K562 (cell line): Measurements from ENCODE around the gene COX20. TPM values are rescaled to one million over a fixed set of nuclear protein-coding genes. Genes with fewer than 3 reads are reported as not detected.

Experiments
- CEBPB ChIP-seq: fragments of 450-650 bp; IDR thresholded peaks from 2 replicates; pipeline ENCODE4 v1.6.1; 2016; ENCODE audit warnings: missing genetic modification characterization, missing compliant biosample characterization
- LCOR ChIP-seq: sonication (generic); formaldehyde crosslinking; IDR thresholded peaks from 2 replicates; pipeline ENCODE4 v1.8.0; 2022; ENCODE audit warnings: mild to moderate bottlenecking, missing genetic modification reagents
- MBD1 ChIP-seq: fragments of 250-450 bp; sonication (Bioruptor Pico); IDR thresholded peaks from 2 replicates; pipeline ENCODE4 v1.8.0; 2022; ENCODE audit warnings: inconsistent platforms
- PHB2 ChIP-seq: fragments of 450-650 bp; IDR thresholded peaks from 2 replicates; pipeline ENCODE4 v1.6.1; 2017; ENCODE audit warnings: low read depth
- TEAD2 ChIP-seq: fragments of 450-650 bp; IDR thresholded peaks from 2 replicates; pipeline ENCODE4 v1.6.1; 2016; ENCODE audit warnings: missing genetic modification characterization, control low read depth, missing compliant biosample characterization
- ZNF318 ChIP-seq, 2 experiments: fragments of 450-650 bp; IDR thresholded peaks; 2 replicates each; pipeline ENCODE4 v1.6.1; 2016; ENCODE audit warnings: mild to moderate bottlenecking in 2 of 2, borderline replicate concordance in 1 of 2, low read depth in 1 of 2, moderate library complexity in 1 of 2
- ZNF740 ChIP-seq, 3 experiments: fragments of 200-800 bp in 1 of 3; sonication (Bioruptor generic) in 1 of 3; sonication (generic) in 1 of 3; formaldehyde crosslinking in 1 of 3; IDR thresholded peaks; 2 replicates each; pipeline versions ENCODE4 v1.6.1 to v1.8.0; 2016 to 2022; ENCODE audit warnings: mild to moderate bottlenecking in 2 of 3, missing compliant biosample characterization in 2 of 3, missing genetic modification characterization in 2 of 3, missing genetic modification reagents in 1 of 3
- polyA plus RNA-seq, 8 experiments: library from polyadenylated mRNA; depleted of rRNA in 4 of 8; stranded (reverse) in 5 of 8; unstranded in 3 of 8; fragments of >200 nt; fragmentation: Nextera tagmentation in 2 of 8; fragmentation: Illumina TruSeq in 1 of 8; extraction: Ambion mirVana in 2 of 8; extraction: Trizol in 1 of 8; gene quantifications; 2 replicates each; pipeline versions ENCODE4 v1.2.1 to v1.2.3, GENCODE V29; 2011 to 2014; ENCODE audit warnings: inconsistent platforms in 1 of 8, missing spikeins in 1 of 8
- total RNA-seq, 7 experiments: library from RNA; depleted of rRNA in 6 of 7; stranded (reverse); fragments of >200 nt in 6 of 7; fragmentation: Illumina TruSeq in 2 of 7; extraction: Trizol in 2 of 7; gene quantifications; 2 replicates each; pipeline versions ENCODE4 v1.2.1 to v1.2.3, GENCODE V29; 2011 to 2021; ENCODE audit warnings: low replicate concordance in 1 of 7
- TF ChIP-seq, protein P1 (sequence below): fragments of 250-450 bp; sonication (Bioruptor Pico); IDR thresholded peaks from 2 replicates; pipeline ENCODE4 v1.4.0; 2020; ENCODE audit warnings: mild to moderate bottlenecking

COX20 gene
- total and polyA plus RNA-seq, 9 of the 15 experiments (the other 6 are each of a cell fraction or from before 2014, with no cell fraction given): 41.5 to 192 (median 84.3) TPM

- peak; percentile 96 for TF ChIP-seq CEBPB (tag)
- TF ChIP-seq PHB2: no peak
- no peak; the same call in 1 of the 2 replicates for TF ChIP-seq ZNF740 (CRISPR knock-in tag; IDR thresholded peaks at IDR 0.05)
- peak in 1 of 2 experiments; percentile 71; a peak in 1 of 4 replicates for TF ChIP-seq ZNF740 (tag; IDR thresholded peaks at IDR 0.05)
- TF ChIP-seq TEAD2 (tag): no peak
- peak in 1 of 2 experiments; percentile 52; a peak in 1 of 4 replicates for TF ChIP-seq ZNF318 (IDR thresholded peaks at IDR 0.05; ENCODE audit: borderline replicate concordance in 1 of 2, low read depth in 1 of 2)
- TF ChIP-seq MBD1 (CRISPR knock-in tag): no peak
- TF ChIP-seq, protein P1, sequence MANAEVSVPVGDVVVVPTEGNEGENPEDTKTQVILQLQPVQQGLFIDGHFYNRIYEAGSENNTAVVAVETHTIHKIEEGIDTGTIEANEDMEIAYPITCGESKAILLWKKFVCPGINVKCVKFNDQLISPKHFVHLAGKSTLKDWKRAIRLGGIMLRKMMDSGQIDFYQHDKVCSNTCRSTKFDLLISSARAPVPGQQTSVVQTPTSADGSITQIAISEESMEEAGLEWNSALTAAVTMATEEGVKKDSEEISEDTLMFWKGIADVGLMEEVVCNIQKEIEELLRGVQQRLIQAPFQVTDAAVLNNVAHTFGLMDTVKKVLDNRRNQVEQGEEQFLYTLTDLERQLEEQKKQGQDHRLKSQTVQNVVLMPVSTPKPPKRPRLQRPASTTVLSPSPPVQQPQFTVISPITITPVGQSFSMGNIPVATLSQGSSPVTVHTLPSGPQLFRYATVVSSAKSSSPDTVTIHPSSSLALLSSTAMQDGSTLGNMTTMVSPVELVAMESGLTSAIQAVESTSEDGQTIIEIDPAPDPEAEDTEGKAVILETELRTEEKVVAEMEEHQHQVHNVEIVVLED: peak; percentile 61
- peak; percentile 48 for TF ChIP-seq LCOR
Measured at GRCh38 chr1:244834543-244835275, 749 bp upstream of the COX20 start (continued).
